ENCODE results near the gene ZNF391.
"Not testable (repeated sequence)": the region's sequence is repeated elsewhere in the genome, so short reads cannot be mapped to it uniquely, and the experiment has no call there.

The ZNF391 gene

GRCh38 chr6:27400877-27401642 is 12.5 kb downstream of the ZNF391 start:
- H3K36me3 Mint-ChIP-seq (ENCODE audit: low read depth) = peaks cover 1% of the 10 kb centered on the region
- no peak overlapping the region for H3K4me3 Mint-ChIP-seq
- H3K9me3 Mint-ChIP-seq = peaks cover 70% of the 10 kb centered on the region
- no peaks in the 10 kb centered on the region for H3K4me1 Mint-ChIP-seq (ENCODE audit: low read depth)
- H3K27ac Mint-ChIP-seq = no peak overlapping the region
- H3K27me3 Mint-ChIP-seq (ENCODE audit: low read depth) = no peaks in the 10 kb centered on the region
- DNase-seq (ENCODE audit: low spot score) = no peak

DNA sequence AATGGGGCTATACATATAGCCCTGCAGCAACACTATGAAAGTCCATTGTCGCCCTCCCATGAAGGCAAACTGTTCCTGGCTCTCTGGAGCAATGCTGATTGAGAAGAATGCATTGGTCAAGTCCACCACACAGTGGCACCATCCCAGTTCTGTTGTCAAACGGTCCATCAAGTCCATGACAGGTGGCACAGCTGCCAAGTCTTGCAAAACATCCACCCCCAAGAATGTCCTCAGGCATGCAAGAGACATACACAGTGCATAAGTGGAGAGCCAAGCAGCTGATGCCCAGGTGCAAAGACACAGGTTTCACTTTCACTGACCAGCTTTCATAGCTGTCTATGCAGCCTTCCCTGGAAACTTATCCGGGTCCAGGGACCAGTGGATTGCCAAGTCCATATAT is 17.5 kb downstream of the ZNF391 start:
- Mint-ChIP-seq H3K27me3 (ENCODE audit: low read depth) (no peaks in the 10 kb centered on the region), H3K36me3 (ENCODE audit: low read depth) (peaks cover 1% of the 10 kb centered on the region), H3K4me3 (no peak overlapping the region), H3K4me1 (ENCODE audit: low read depth) (no peaks in the 10 kb centered on the region), H3K9me3 (peaks cover 60% of the 10 kb centered on the region), H3K27ac (no peak overlapping the region)
- no peak for DNase-seq (ENCODE audit: low spot score)

DNA sequence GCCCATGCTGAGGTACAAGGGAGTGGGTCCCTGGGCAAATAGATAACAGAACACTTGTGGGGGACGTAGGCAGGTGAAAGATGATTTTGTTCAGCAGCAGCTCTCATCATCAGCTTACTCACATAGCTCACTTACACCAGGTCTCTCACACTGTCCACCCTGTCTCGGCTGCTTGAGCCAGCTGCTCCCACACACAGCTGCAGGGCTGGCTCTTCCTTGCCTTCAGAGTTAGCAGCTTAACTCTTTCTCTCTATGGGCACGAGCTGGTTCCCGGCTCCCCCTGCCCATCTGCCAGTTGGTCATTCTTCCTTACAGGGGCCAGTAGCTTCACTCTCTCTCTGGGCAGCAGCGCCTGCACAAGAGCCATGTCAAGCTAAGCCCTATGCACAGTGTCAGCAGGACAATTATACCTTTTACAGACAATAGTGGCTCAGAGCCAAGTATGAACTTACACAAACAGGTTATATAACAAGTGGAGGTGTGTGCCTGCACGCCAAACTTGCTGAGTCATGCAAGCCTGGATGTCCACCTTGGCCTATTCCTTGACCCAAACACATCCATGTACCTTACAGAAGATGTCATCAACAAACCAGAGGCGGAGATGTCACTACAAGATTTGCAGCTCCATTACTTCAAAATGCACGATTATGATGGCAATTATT is 18.7 kb downstream of the ZNF391 start:
- no peak for DNase-seq (ENCODE audit: low spot score)
- Mint-ChIP-seq H3K4me1 (ENCODE audit: low read depth) (no peaks in the 10 kb centered on the region), H3K9me3 (peaks cover 51% of the 10 kb centered on the region), H3K4me3 (no peak overlapping the region), H3K27ac (no peak overlapping the region), H3K36me3 (ENCODE audit: low read depth) (peaks cover 1% of the 10 kb centered on the region), H3K27me3 (ENCODE audit: low read depth) (no peaks in the 10 kb centered on the region)

GRCh38 chr6:27414300-27414699 is 25.7 kb downstream of the ZNF391 start:
- Mint-ChIP-seq H3K4me3 (no peak overlapping the region), H3K9me3 (peaks cover 22% of the 10 kb centered on the region), H3K27me3 (ENCODE audit: low read depth) (no peaks in the 10 kb centered on the region), H3K36me3 (ENCODE audit: low read depth) (peaks cover 1% of the 10 kb centered on the region), H3K4me1 (ENCODE audit: low read depth) (no peaks in the 10 kb centered on the region), H3K27ac (no peak overlapping the region)
- no peak for DNase-seq (ENCODE audit: low spot score)

- no peaks in the 10 kb centered on the region for H3K27me3 Mint-ChIP-seq (ENCODE audit: low read depth)
- H3K4me3 Mint-ChIP-seq = no peak overlapping the region
- H3K36me3 Mint-ChIP-seq (ENCODE audit: low read depth) = peaks cover 1% of the 10 kb centered on the region
- no peak for DNase-seq (ENCODE audit: low spot score)
- H3K9me3 Mint-ChIP-seq = peaks cover 25% of the 10 kb centered on the region
- H3K4me1 Mint-ChIP-seq (ENCODE audit: low read depth) = no peaks in the 10 kb centered on the region
- H3K27ac Mint-ChIP-seq = no peak overlapping the region
Measured at GRCh38 chr6:27414996-27415395, 26.4 kb downstream of the ZNF391 start.

DNA sequence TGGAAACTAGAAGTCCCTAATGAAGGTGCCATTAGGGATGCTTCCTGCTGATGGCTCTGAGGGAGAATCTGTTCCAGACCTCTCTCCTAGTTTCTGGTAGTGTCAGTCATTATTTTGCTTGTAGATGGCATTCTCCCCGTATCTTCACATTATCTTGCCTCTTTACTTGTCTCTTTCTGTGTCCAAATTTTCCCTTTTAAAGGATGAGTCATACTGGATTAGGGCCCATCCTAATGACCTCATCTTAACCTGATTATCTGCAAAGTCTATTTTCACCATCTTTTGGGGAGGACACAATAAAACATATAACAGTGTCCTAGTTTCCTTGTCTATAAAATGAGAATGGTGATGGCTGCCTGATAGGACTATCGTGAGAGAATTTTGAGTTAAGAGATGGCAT is 27.3 kb downstream of the ZNF391 start:
- Mint-ChIP-seq H3K36me3 (ENCODE audit: low read depth) (no peaks in the 10 kb centered on the region), H3K4me3 (no peak overlapping the region), H3K27ac (no peak overlapping the region), H3K27me3 (ENCODE audit: low read depth) (no peaks in the 10 kb centered on the region), H3K9me3 (peaks cover 20% of the 10 kb centered on the region), H3K4me1 (ENCODE audit: low read depth) (no peaks in the 10 kb centered on the region)
- no peak for DNase-seq (ENCODE audit: low spot score)

- no peaks in the 10 kb centered on the region for H3K36me3 Mint-ChIP-seq (ENCODE audit: low read depth)
- DNase-seq (ENCODE audit: low spot score) = no peak
- no peak overlapping the region for H3K4me3 Mint-ChIP-seq
- H3K27me3 Mint-ChIP-seq (ENCODE audit: low read depth) = no peaks in the 10 kb centered on the region
- H3K9me3 Mint-ChIP-seq = peaks cover 21% of the 10 kb centered on the region
- H3K4me1 Mint-ChIP-seq (ENCODE audit: low read depth) = no peaks in the 10 kb centered on the region
- H3K27ac Mint-ChIP-seq = no peak overlapping the region
Measured at GRCh38 chr6:27419363-27419762, 30.8 kb downstream of the ZNF391 start.

DNA sequence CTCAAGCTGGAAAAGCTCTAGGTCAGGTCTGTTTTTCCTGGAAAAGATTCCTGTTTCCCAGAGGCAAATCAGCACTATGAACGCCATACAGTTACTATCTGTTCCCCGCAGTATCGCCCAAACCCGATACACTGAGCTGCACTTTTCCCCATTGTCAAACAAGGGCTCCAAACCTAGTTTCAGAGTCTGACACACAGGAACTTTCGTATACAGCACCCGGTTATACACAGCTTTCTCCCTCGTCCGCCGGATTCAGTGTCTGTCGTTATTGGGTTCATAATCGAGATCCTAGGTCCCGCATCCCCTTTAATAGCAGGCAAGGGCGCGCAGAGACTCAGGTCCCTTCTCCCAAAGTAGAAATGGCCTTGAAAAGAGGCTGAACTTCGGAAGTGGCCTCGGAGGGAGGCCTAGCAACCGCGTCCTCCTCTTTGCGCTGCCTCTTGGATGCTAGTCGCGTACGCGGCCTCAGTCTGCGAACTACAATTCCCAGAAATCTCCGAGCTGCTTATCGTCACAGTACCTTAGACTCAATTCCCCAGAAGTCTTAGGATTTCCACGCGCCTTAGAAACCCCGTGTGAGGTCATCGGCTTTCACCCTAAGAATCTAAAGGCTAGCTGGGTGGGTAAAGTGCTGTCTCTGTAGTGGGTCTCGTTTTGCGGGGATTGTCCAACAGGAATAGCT is 34.2 kb downstream of the ZNF391 start:
- Mint-ChIP-seq H3K27ac (no peak overlapping the region), H3K4me1 (ENCODE audit: low read depth) (no peaks in the 10 kb centered on the region), H3K36me3 (ENCODE audit: low read depth) (no peaks in the 10 kb centered on the region), H3K27me3 (ENCODE audit: low read depth) (no peaks in the 10 kb centered on the region), H3K9me3 (peaks cover 12% of the 10 kb centered on the region), H3K4me3 (no peak overlapping the region)
- DNase-seq (ENCODE audit: low spot score) = no peak

- not testable (repeated sequence) for H3K27me3 Mint-ChIP-seq (ENCODE audit: low read depth); H3K4me3 Mint-ChIP-seq; DNase-seq (ENCODE audit: low spot score); H3K27ac Mint-ChIP-seq; H3K4me1 Mint-ChIP-seq (ENCODE audit: low read depth); H3K36me3 Mint-ChIP-seq (ENCODE audit: low read depth)
- peaks cover 19% of the 10 kb centered on the region for H3K9me3 Mint-ChIP-seq
Measured at GRCh38 chr6:27424851-27425250, 36.3 kb downstream of the ZNF391 start.

DNA sequence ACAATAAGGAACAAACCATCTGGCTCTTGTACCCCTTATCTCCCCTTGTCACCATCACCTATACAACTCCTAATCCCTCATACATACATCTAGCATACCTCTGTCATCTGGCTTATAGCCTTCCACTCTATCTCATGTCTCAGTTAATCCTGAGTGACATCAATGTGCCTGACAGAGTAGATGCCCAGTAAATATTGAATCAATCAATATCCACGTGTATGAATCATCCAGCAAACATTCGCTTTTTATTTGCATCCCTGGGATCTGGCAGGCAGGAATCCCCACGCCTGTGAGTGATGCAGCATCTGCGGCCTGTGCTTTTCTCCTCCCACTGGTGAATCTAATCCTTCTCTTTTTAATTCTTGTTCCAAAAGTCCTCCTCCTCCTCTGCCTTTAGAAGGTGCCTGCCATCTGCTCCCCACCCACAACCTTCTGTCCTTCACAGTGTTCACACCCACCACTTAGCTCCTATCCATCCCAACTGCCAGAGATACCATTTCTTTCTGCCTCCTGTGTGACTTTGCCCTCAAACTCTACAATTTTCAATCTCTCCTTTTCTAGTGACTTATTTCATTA is 37.6 kb downstream of the ZNF391 start:
- H3K9me3 Mint-ChIP-seq = peaks cover 19% of the 10 kb centered on the region
- H3K27ac Mint-ChIP-seq = no peak overlapping the region
- H3K27me3 Mint-ChIP-seq (ENCODE audit: low read depth) = no peaks in the 10 kb centered on the region
- no peaks in the 10 kb centered on the region for H3K36me3 Mint-ChIP-seq (ENCODE audit: low read depth)
- no peak overlapping the region for H3K4me3 Mint-ChIP-seq
- H3K4me1 Mint-ChIP-seq (ENCODE audit: low read depth) = peaks cover 3% of the 10 kb centered on the region
- DNase-seq (ENCODE audit: low spot score) = no peak

- no peak overlapping the region for H3K4me3 Mint-ChIP-seq
- H3K27ac Mint-ChIP-seq = no peak overlapping the region
- peaks cover 3% of the 10 kb centered on the region for H3K4me1 Mint-ChIP-seq (ENCODE audit: low read depth)
- DNase-seq (ENCODE audit: low spot score) = no peak
- H3K27me3 Mint-ChIP-seq (ENCODE audit: low read depth) = no peaks in the 10 kb centered on the region
- H3K9me3 Mint-ChIP-seq = peaks cover 16% of the 10 kb centered on the region
- H3K36me3 Mint-ChIP-seq (ENCODE audit: low read depth) = no peaks in the 10 kb centered on the region
Measured at GRCh38 chr6:27428502-27428901, 39.9 kb downstream of the ZNF391 start.

DNA sequence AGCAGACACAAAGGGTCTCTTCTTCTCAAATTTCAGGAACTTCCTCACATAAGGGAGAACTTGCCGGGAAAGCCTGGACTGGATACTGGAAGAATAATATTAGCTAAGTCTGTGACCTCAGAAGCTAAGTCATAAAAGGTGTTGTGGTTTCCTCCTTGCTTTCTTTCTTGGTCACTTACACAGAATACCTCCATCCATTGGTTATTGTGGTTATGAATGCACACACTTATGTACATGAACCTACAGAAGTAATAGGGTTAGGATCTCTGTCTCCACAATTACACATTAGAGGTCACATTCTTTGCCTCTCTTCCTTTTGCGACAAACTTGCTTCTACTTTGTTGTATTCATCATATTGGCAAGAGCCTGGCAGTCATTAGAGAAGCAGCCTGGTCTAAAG is 40.4 kb downstream of the ZNF391 start:
- Mint-ChIP-seq H3K9me3 (peaks cover 18% of the 10 kb centered on the region), H3K27ac (no peak overlapping the region), H3K4me1 (ENCODE audit: low read depth) (peaks cover 3% of the 10 kb centered on the region), H3K27me3 (ENCODE audit: low read depth) (no peaks in the 10 kb centered on the region), H3K36me3 (ENCODE audit: low read depth) (no peaks in the 10 kb centered on the region), H3K4me3 (no peak overlapping the region)
- no peak for DNase-seq (ENCODE audit: low spot score)

DNA sequence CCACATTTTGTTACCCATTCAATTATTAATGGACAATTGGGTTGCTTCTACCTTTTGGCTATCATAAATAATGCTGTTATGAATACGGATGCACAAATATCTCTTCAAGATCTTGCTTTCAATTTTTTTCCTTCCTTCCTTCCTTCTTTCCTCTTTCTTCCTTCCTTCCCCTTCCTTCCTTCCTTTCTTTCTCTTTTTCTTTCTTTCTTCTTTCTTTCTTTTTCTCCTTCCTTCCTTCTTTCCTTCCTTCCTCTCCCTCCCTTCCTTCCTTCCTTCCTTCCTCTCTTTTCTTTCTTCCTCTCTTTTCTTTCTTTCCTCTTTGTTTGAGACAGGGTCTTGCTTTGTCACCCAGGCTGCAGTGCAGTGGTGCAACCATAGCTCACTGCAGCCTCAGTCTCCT is 45.2 kb downstream of the ZNF391 start:
- no peak overlapping the region for H3K4me3 Mint-ChIP-seq
- DNase-seq (ENCODE audit: low spot score) = no peak
- H3K9me3 Mint-ChIP-seq = peaks cover 43% of the 10 kb centered on the region
- H3K27me3 Mint-ChIP-seq (ENCODE audit: low read depth) = no peaks in the 10 kb centered on the region
- peaks cover 3% of the 10 kb centered on the region for H3K4me1 Mint-ChIP-seq (ENCODE audit: low read depth)
- H3K27ac Mint-ChIP-seq = no peak overlapping the region
- H3K36me3 Mint-ChIP-seq (ENCODE audit: low read depth) = no peaks in the 10 kb centered on the region

- peaks cover 54% of the 10 kb centered on the region for H3K9me3 Mint-ChIP-seq
- H3K4me1 Mint-ChIP-seq (ENCODE audit: low read depth) = no peaks in the 10 kb centered on the region
- H3K27me3 Mint-ChIP-seq (ENCODE audit: low read depth) = no peaks in the 10 kb centered on the region
- no peak overlapping the region for H3K27ac Mint-ChIP-seq
- DNase-seq (ENCODE audit: low spot score) = no peak
- H3K36me3 Mint-ChIP-seq (ENCODE audit: low read depth) = peaks cover 2% of the 10 kb centered on the region
- H3K4me3 Mint-ChIP-seq = no peak overlapping the region
Measured at GRCh38 chr6:27439371-27439770, 50.8 kb downstream of the ZNF391 start.
